Renal pelvis (tissue), 4 donors: Measurements from ENCODE around the gene BRINP3. TPM values are rescaled to one million over a fixed set of nuclear protein-coding genes. Genes with fewer than 3 reads are reported as not detected.
A peak's percentile ranks its signal among the peaks of the same experiment; 100 is the strongest.

Experiments
- DNase-seq: peaks from one replicate; pipeline ENCODE4 v3.0.0-alpha.2; 2013
- polyA plus RNA-seq, 3 donors: library from polyadenylated mRNA; unstranded; fragments of 120-200 nt; gene quantifications; one replicate each; pipeline ENCODE4 v1.2.1, GENCODE V29; 2013; ENCODE audit not compliant: insufficient read length in 3 of 3

Gene BRINP3
- polyA plus RNA-seq, 3 donors = 3.9 to 6.4 (median 4.2) TPM

- DNase-seq = no peak
Observed at GRCh38 chr1:190116921-190117320, 360.7 kb downstream of the BRINP3 start.

- DNase-seq = no peak
Observed at GRCh38 chr1:190104961-190105360, 372.7 kb downstream of the BRINP3 start.

- DNase-seq = no peak
Observed at GRCh38 chr1:190102757-190103326, 374.8 kb downstream of the BRINP3 start.

- no peak for DNase-seq
Observed at GRCh38 chr1:190101756-190102155, 375.9 kb downstream of the BRINP3 start.

- no peak for DNase-seq
Observed at GRCh38 chr1:190098756-190099155, 378.9 kb downstream of the BRINP3 start.

GRCh38 chr1:190098107-190098506 is 379.6 kb downstream of the BRINP3 start:
- DNase-seq = no peak

GRCh38 chr1:190095596-190095995 is 382.1 kb downstream of the BRINP3 start:
- no peak for DNase-seq

- DNase-seq = no peak
Observed at GRCh38 chr1:190084552-190084951, 393.1 kb downstream of the BRINP3 start.

- DNase-seq = no peak
Observed at GRCh38 chr1:190068304-190068703, 409.4 kb downstream of the BRINP3 start.

GRCh38 chr1:190067592-190067991 is 410.1 kb downstream of the BRINP3 start:
- no peak for DNase-seq

GRCh38 chr1:190066011-190066410 is 411.7 kb downstream of the BRINP3 start:
- no peak for DNase-seq

GRCh38 chr1:190049314-190049713 is 428.4 kb downstream of the BRINP3 start:
- DNase-seq = peak; percentile 19
